Stimulated activated naive CD8-positive, alpha-beta T cell treated with anti-CD3 and anti-CD28 coated beads, Interleukin-15, Interleukin-2, amounts not matched to agents 100 U/mL and 50 U/mL, for 24 hours (primary cell): ENCODE results near the gene DCP2.

Source experiments
- ATAC-seq: fragments of 150-1000 bp; cut with Tn5 transposase; one replicate; pipeline ENCODE4 v1.10.0; 2021
- DNase-seq: peaks from one replicate; pipeline ENCODE4 v3.0.0; 2021

DCP2 gene

GRCh38 chr5:113047733-113048652 is 71.4 kb downstream of the DCP2 start:
- DNase-seq (no peak), ATAC-seq (no peak)

DNA sequence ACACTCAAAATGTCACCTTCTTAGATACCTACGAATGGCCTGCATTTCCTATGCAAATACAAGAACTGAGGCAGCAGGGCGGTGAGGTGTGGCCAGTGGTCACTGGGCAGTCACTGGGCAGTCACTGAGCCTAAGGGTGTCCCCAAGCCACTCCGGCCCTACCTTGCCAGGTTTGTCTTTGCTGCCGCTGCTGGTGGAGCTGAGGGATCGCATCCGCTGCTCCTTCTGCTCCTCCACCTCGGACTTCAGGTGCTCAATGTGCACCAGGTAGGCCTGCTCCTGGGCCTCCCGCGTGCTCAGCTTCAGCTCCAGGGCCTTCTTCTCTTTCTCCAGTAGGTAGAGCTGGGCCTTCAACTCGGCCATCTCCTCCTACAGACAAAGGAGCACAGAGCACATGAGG is 72.3 kb downstream of the DCP2 start:
- ATAC-seq (no peak), DNase-seq (no peak)

GRCh38 chr5:113050721-113051382 is 74.3 kb downstream of the DCP2 start:
- no peak for DNase-seq
- ATAC-seq, result peak; percentile 28

GRCh38 chr5:113052041-113052795 is 75.6 kb downstream of the DCP2 start:
- DNase-seq, result no peak
- no peak for ATAC-seq

DNA sequence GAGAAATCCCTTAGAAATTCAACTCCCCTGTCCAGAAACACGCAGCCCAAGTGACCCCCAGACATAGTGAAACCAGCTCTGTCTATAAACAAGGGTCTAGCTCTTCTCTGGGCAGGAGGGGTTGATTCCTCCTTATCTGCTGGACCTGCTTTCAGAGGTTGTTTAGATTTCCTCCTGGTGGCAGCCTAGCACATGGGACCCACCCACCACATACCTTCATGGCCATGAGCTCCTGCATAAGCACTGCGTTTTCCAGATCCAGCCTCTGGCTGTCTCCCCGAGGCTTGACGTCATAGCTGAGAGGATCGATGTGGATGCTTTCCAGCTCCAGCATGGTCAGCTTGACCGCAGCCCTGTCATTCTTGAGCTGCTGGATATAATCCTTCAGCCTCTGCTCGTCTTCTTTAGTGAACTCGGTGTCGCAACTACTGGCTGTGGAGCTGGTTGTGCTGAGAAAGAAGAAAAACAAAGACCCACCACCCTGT is 77.0 kb downstream of the DCP2 start:
- DNase-seq, result no peak
- no peak for ATAC-seq

GRCh38 chr5:113054899-113055298 is 78.3 kb downstream of the DCP2 start:
- ATAC-seq, result no peak

DNA sequence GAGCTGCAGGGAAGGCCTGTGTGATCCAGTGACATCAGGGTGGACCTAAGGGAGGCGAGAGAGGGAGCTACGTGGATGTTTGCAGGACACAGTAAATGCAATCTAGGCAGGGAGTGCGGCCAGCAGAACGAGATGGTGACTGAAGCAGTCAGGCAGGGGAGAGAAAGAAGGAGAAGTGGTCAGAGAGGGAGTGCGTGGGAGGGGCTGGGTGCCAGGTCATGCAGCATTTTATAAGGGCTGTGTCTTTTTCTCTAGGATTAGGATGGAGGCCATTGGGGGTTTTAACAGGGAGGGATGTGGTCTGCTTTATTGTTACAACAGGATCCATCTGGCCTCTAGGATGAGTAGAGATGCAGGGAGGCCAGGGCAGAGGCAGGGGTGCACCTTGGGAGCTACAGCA is 80.4 kb downstream of the DCP2 start:
- DNase-seq, result no peak
- no peak for ATAC-seq

More at GRCh38 chr5:113054899-113055298, 78.3 kb downstream of the DCP2 start:
- no peak for DNase-seq

DNA sequence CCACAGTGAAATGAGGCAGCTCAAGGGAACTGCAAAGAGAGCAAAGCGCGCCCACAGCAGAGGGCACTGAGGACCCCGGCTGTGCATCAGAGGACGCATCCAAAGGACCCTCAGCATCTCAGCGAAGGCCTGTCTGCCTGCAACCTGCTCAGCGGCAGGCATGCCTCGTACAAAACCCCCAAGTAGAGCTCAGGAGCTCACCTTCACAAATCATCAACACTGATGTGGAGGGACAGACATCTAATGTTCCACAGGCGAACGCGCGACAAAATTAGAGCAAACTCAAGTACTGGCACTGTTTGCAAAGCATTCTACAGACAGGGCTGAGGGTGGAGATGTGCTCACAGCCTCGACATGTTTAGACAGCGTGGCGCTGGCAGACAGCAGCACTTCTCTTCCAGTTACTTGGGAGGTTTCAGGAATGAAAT is 81.0 kb downstream of the DCP2 start:
- ATAC-seq, result no peak

DNA sequence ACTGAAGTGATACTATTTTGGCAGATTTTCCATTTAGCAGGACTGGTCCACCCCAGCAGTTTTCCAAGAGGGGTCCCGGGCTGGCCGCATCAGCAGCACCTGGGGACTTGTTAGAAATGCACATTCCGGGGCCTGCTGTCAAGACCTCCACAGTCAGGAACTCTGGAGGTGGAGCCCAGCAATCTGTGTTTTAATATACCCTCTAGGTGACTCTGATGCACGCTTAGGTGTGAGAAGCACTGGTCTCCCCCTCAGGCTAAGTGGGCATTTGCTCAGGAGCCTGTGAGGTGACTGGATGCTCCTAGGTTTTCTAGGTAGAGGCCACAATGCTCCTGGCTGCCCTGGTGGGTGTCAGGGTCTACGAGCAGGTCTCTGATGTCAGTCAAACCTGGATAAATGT is 81.7 kb downstream of the DCP2 start:
- ATAC-seq, result no peak

More for the DNA sequence above, 81.0 kb downstream of the DCP2 start:
- no peak for DNase-seq

GRCh38 chr5:113058706-113059226 is 82.2 kb downstream of the DCP2 start:
- ATAC-seq, result no peak
- no peak for DNase-seq

More for the DNA sequence above, 81.7 kb downstream of the DCP2 start:
- DNase-seq, result no peak

DNA sequence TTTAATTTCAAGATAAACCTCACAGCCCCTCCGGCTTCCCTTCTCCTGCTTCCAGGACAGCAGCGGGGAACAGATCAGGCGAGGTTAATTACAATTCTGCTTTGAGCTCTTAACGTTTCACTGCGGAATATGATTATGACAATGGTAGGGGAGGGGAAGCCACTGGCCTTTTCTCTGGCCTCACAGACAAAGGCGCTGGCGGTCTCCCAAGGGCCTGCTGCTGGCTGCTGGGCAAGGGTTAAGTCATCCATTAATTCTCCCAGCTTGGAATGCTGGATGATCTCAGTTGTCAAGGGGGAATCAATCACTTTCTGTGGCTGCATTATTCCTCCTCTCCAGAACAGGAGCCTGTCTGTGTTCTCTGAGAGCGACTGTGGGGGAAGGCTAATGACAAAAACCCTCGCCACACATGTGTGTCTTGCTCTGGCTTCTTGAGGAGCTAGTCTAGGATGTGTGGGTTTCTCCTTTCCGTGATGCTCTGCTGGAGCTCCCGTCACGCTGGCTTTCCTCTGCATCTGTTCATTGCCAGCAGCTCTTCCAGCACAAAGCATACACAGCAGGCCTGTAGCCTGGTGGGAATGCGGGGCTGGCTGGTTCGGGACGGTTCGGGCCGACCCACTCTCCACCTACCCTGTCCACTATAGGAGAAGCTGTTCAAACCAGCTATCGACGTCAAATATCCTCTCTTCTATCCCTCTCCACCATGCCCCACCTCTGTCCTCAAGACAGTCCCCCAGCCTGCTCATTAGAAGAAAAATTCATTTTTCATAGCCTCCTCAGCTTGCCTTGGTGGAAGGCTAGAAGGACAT is 82.8 kb downstream of the DCP2 start:
- DNase-seq, result no peak
- ATAC-seq, result no peak

GRCh38 chr5:113060408-113061025 is 83.9 kb downstream of the DCP2 start:
- DNase-seq, result no peak
- ATAC-seq, result no peak

DNA sequence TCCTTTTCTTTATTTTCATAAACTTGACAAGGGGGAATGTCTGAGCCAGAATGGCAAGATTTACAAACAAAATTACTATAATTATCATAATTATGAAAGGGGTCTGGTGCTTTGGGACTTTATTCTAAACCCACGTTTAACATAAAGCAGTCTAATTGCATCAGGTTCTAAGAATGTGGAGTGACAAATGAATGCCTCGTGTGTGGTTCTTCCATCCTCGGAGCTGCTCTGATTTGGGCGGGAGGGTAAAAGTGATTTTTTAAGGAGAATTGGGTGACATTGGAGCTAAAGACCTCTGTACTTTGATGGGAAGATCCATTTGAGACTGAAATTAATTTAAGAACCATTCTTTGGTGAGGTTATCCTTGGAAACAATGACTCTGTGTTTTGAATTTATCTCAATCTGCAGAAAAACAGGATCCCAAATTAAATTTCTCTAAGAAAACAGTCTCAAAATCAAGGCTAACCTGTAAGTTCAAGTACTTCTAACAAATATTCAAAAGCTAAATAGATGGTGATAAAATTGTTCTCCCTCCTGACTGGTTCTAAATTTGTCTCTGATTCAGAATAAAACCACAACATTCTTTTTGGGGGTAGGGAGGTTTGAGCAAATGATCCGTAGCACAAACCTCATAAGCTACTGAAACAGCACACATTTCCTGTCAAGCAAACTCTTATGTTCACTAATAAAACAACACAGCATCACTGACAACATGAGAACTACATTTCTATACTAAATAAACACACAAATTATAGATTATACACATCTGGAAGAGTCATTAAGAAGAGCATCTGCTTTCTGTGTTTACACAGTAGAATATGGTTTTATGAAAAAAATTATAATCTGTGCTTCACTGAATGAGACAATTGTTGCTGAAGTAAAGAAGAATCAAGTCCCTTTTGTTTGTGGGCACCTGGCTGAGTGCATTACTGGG is 85.5 kb downstream of the DCP2 start:
- ATAC-seq, result no peak

GRCh38 chr5:113062869-113063508 is 86.4 kb downstream of the DCP2 start:
- no peak for DNase-seq
- ATAC-seq, result no peak

More for the DNA sequence above, 85.5 kb downstream of the DCP2 start:
- DNase-seq, result no peak

GRCh38 chr5:113063927-113064326 is 87.3 kb downstream of the DCP2 start:
- DNase-seq (no peak), ATAC-seq (no peak)

DNA sequence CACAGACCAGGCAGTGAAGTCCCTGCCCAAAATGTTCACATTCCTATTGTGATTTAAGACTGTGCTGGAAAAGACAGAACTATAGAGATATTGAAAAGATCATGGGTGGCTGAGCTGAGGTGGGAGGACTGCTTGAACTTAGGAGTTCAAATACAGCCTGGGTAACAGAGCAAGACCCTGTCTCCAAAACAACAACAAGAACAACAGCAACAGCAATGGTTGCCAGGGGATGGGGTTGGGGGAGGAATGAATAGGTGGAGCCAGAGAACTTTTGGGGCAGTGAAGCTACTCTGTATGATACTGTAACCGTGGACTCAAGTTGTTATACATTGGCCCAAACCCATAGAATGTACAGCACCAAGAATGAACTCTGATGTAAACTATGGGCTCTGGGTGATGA is 88.2 kb downstream of the DCP2 start:
- DNase-seq (no peak), ATAC-seq (no peak)

- ATAC-seq, result no peak
- DNase-seq, result no peak
Observed at GRCh38 chr5:113065626-113066025, 89.0 kb downstream of the DCP2 start.

DNA sequence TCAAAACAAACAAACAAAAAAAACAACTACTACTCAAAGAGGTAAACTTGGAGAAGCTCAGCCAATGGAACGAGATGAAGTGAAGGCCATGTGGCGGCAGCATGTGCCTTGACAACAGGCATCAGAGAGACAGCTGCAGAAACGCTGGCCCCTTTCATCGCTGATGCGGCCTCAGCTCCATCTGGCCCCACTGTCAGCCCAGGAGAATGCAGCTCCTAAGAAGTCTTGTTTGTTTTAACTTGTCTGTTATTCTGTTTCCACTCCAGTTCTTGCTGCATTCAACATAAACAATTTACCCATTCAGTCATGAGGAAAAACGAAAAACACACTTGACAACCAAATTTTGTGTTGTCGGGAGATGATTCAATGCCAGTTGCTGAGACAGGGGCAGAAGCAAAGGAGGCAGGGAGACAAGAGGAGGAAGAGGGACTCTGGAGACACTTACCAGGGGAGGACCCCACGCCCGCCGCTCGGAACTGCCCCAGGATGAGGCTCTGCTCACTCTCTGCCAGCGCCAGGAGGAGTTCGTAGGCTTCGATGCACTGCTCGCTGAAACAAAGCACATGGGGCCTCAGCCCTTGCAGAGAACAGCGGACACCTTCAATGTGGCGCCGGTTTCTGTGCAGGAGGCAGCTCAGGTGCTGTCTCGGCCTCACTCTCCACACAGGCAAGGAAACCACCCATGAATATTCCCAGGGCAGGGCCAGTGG is 91.2 kb downstream of the DCP2 start:
- ATAC-seq (no peak), DNase-seq (no peak)

DNA sequence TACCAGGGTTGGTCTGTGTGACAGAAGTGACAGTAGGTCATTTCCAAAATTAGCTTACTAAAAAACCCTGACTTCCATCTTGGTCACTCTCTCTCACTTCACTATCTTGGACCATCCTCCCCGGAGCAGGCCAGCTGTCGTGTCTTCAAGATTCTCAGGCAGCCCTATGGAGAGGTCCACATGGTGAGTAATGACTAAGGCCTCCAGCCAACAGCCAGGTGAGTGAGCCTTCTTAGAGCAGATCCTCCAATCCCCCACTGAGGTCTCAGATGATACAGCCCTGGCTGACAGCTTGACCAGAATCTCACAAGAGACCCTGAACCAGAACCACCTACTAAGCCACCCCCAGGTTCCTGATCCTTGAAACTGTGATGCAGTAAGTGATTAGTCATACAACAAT is 92.0 kb downstream of the DCP2 start:
- no peak for DNase-seq
- no peak for ATAC-seq
